GM12878 (cell line): ENCODE results near the gene SYNE4. TPM values are rescaled to one million over a fixed set of nuclear protein-coding genes. Genes with fewer than 3 reads are reported as not detected.

Source experiments
- ATAC-seq: fragments of 200-7000 bp; cut with Tn5 transposase; 3 replicates; pipeline ENCODE4 v1.9.1; 2020; ENCODE audit warnings: mild to moderate bottlenecking, moderate library complexity
- BruUV-seq: library from RNA; stranded (reverse); fragments of 400-500 nt; replicated peaks from 2 replicates; lab custom pipeline; 2021; lab: Mats Ljungman, UMichigan
- CTCF ChIA-PET: fragments of 300-600 bp; sonication (Branson Sonifier 250); formaldehyde crosslinking; extraction: SDS; loops from one replicate; lab custom pipeline; 2021; ENCODE audit warnings: inconsistent platforms; lab: Yijun Ruan, JAX
- POLR2A ChIA-PET: fragments of 350-600 bp; formaldehyde crosslinking; extraction: SDS; loops from one replicate; lab custom pipeline; 2021; ENCODE audit warnings: inconsistent platforms; lab: Charles Lee
- RAD21 ChIA-PET: fragments of 300-600 bp; sonication (Branson Sonifier 250); formaldehyde crosslinking; loops from one replicate; lab custom pipeline; 2023; ENCODE audit warnings: antibody characterized with exemption; ENCODE audit not compliant: unreplicated experiment; lab: Charles Lee
- SMC1A ChIA-PET: fragments of 300-600 bp; sonication (Branson Sonifier 250); formaldehyde crosslinking; loops from one replicate; lab custom pipeline; 2023; ENCODE audit not compliant: unreplicated experiment, uncharacterized antibody; lab: Charles Lee
- DNase-seq: peaks from one replicate; pipeline ENCODE4 v3.0.0-alpha.2; 2011; ENCODE audit warnings: low read depth, low spot score
- FAIRE-seq: peaks from 3 replicates; lab custom pipeline; 2011; peaks lifted over from hg19 to GRCh38; lab: Jason Lieb, UNC
- H2AFZ ChIP-seq: 2 replicates; pipeline ENCODE4 v1.6.0; 2011; ENCODE audit warnings: low read depth, low read length, control low read depth; ENCODE audit not compliant: control insufficient read depth
- H3K27ac ChIP-seq: 2 replicates; pipeline ENCODE4 v1.5.1; 2011; ENCODE audit warnings: control low read depth; ENCODE audit not compliant: control insufficient read depth, insufficient read depth
- H3K27me3 ChIP-seq, 2 experiments: replicated peaks in 1 of 2; 2 replicates each; pipeline versions ENCODE4 v1.6.0 to v1.6.1; 2011; ENCODE audit warnings: low read length in 1 of 2; ENCODE audit not compliant: control insufficient read depth in 2 of 2, insufficient read depth in 2 of 2
- H3K36me3 ChIP-seq, 2 experiments: 2 replicates each; pipeline ENCODE4 v1.5.1; 2011; ENCODE audit warnings: low read length in 1 of 2; ENCODE audit not compliant: control insufficient read depth in 2 of 2, insufficient read depth in 2 of 2
- H3K4me1 ChIP-seq: 2 replicates; pipeline ENCODE4 v1.6.1; 2011; ENCODE audit warnings: mild to moderate bottlenecking, low read length, moderate library complexity, mixed read lengths; ENCODE audit not compliant: control insufficient read depth, insufficient read depth
- H3K4me2 ChIP-seq: 2 replicates; pipeline ENCODE4 v1.6.0; 2011; ENCODE audit warnings: control low read depth; ENCODE audit not compliant: control insufficient read depth, insufficient read depth
- H3K4me3 ChIP-seq: fragments of 200-600 bp; sonication (generic); 2 replicates; pipeline ENCODE4 v1.5.1; 2016
- H3K79me2 ChIP-seq: 2 replicates; pipeline ENCODE4 v1.6.0; 2011; ENCODE audit warnings: low read length; ENCODE audit not compliant: control insufficient read depth, insufficient read depth
- H3K9ac ChIP-seq: 2 replicates; pipeline ENCODE4 v1.8.0; 2011; ENCODE audit warnings: low read length, control low read depth, mixed read lengths; ENCODE audit not compliant: control insufficient read depth, insufficient read depth
- H3K9me3 ChIP-seq: replicated peaks from 3 replicates; pipeline ENCODE4 v1.5.1; 2011; ENCODE audit warnings: mild to moderate bottlenecking, low read length; ENCODE audit not compliant: control insufficient read depth, insufficient read depth
- H4K20me1 ChIP-seq: 2 replicates; pipeline ENCODE4 v1.6.0; 2011; ENCODE audit not compliant: control insufficient read depth, insufficient read depth
- BHLHE40 ChIP-seq, 2 experiments: fragments of 450-650 bp in 1 of 2; IDR thresholded peaks; 2 replicates each; pipeline ENCODE4 v1.6.1; 2011 to 2017; ENCODE audit warnings: low read depth in 2 of 2, borderline replicate concordance in 1 of 2, improper control_type of control experiment in 1 of 2, low read length in 1 of 2, mild to moderate bottlenecking in 1 of 2
- CEBPB ChIP-seq, 2 experiments: fragments of 150-350 bp in 1 of 2; IDR thresholded peaks; 2 replicates each; pipeline ENCODE4 v1.6.1; 2012 to 2014; ENCODE audit warnings: low read depth in 2 of 2, low read length in 2 of 2, borderline replicate concordance in 1 of 2, inconsistent platforms in 1 of 2
- CHD2 ChIP-seq: IDR thresholded peaks from 2 replicates; pipeline ENCODE4 v1.6.1; 2011; ENCODE audit warnings: low read depth, low read length, improper control_type of control experiment, borderline replicate concordance
- CTCF ChIP-seq, 3 experiments: IDR thresholded peaks in 2 of 3; conservative IDR thresholded peaks in 1 of 3; 2 replicates each; pipeline ENCODE4 v1.5.1; 2011; ENCODE audit warnings: low read depth in 3 of 3, low read length in 3 of 3, mild to moderate bottlenecking in 3 of 3, control low read depth in 2 of 3, moderate library complexity in 2 of 3, inconsistent platforms in 1 of 3, mixed read lengths in 1 of 3; ENCODE audit not compliant: control insufficient read depth in 2 of 3, insufficient read depth in 1 of 3; ENCODE audit errors: extremely low read depth in 1 of 3
- EP300 ChIP-seq, 2 experiments: fragments of 150-350 bp in 1 of 2; IDR thresholded peaks; 2 replicates each; pipeline ENCODE4 v1.6.1; 2011 to 2012; ENCODE audit warnings: low read depth in 2 of 2, low read length in 2 of 2, borderline replicate concordance in 1 of 2, improper control_type of control experiment in 1 of 2, inconsistent platforms in 1 of 2; ENCODE audit not compliant: control insufficient read depth in 1 of 2
- NFYA ChIP-seq: IDR thresholded peaks from 2 replicates; pipeline ENCODE4 v1.6.1; 2011; ENCODE audit warnings: low read depth, mild to moderate bottlenecking, low read length, improper control_type of control experiment, borderline replicate concordance
- RAD51 ChIP-seq: fragments of 450-650 bp; IDR thresholded peaks from 2 replicates; pipeline ENCODE4 v1.6.1; 2016; ENCODE audit warnings: moderate library complexity, mild to moderate bottlenecking, inconsistent platforms
- RUNX3 ChIP-seq: IDR thresholded peaks from 2 replicates; pipeline ENCODE4 v1.6.1; 2012; ENCODE audit warnings: low read length, inconsistent platforms
- SIN3A ChIP-seq: IDR thresholded peaks from 2 replicates; pipeline ENCODE4 v1.6.1; 2012; ENCODE audit warnings: low read depth, low read length, improper control_type of control experiment
- SMAD1 ChIP-seq: fragments of 450-650 bp; IDR thresholded peaks from 2 replicates; pipeline ENCODE4 v1.6.1; 2018; ENCODE audit warnings: mild to moderate bottlenecking, low read depth; ENCODE audit not compliant: partially characterized antibody
- SREBF1 ChIP-seq: IDR thresholded peaks from 2 replicates; pipeline ENCODE4 v1.6.1; 2012; ENCODE audit warnings: mild to moderate bottlenecking, low read length
- ZBTB33 ChIP-seq: fragments of 450-650 bp; IDR thresholded peaks from 2 replicates; pipeline ENCODE4 v1.6.1; 2017; ENCODE audit warnings: mild to moderate bottlenecking
- WGBS: methylation state at CpG from one replicate; pipeline ENCODE4 v1.1.6; 2016; ENCODE audit warnings: low lambda C conversion rate; ENCODE audit not compliant: insufficient replicate concordance, insufficient coverage; ENCODE audit errors: missing lambda C conversion rate; 5-methylcytosine and 5-hydroxymethylcytosine counted together
- in situ Hi-C: fragments of 300-500 bp; cut with MboI; formaldehyde crosslinking; loops from 9 replicates; pipeline ENCODE4 v1.14.3; 2018; ENCODE audit warnings: mixed read lengths
- intact Hi-C: fragments of 100-400 bp; cut with micrococcal nuclease; formaldehyde crosslinking; loops from one replicate; pipeline ENCODE4 v1.14.2; 2022; ENCODE audit not compliant: unreplicated experiment
- polyA plus RNA-seq, 11 experiments: library from polyadenylated mRNA; depleted of rRNA in 4 of 11; unstranded in 6 of 11; stranded (reverse) in 5 of 11; fragments of >200 nt; fragmentation: Nextera tagmentation in 4 of 11; fragmentation: Illumina TruSeq in 1 of 11; extraction: Ambion mirVana in 4 of 11; extraction: Trizol in 1 of 11; gene quantifications; 1 replicate in 1 of 11; 2 replicates in 10 of 11; pipeline versions ENCODE4 v1.2.1 to v1.2.3, GENCODE V29; 2011 to 2016; ENCODE audit warnings: inconsistent platforms in 2 of 11, missing spikeins in 2 of 11, low read depth in 1 of 11
- total RNA-seq, 4 experiments: library from RNA; depleted of rRNA in 3 of 4; stranded (reverse); fragments of >200 nt in 3 of 4; fragmentation: Illumina TruSeq in 1 of 4; extraction: Trizol in 1 of 4; gene quantifications; 2 replicates each; pipeline versions ENCODE4 v1.2.1 to v1.2.3, GENCODE V29; 2013 to 2021

SYNE4 gene
- total and polyA plus RNA-seq, 10 of the 15 experiments (the other 5 are each of a cell fraction or from before 2014, with no cell fraction given) = 0.35 to 1.2 (median 0.71) TPM

GRCh38 chr19:36043952-36044351, 35.3 kb upstream of the SYNE4 start:
- POLR2A ChIA-PET = no interaction called here
- TF ChIP-seq RAD51 (no peak), NFYA (no peak), CHD2 (no peak), CEBPB (IDR thresholded peaks at IDR 0.05; ENCODE audit: borderline replicate concordance in 1 of 2, low read depth in 2 of 2, low read length in 2 of 2) (no peak), SIN3A (no peak), SREBF1 (no peak), BHLHE40 (IDR thresholded peaks at IDR 0.05; ENCODE audit: borderline replicate concordance in 1 of 2, low read depth in 2 of 2, low read length in 1 of 2) (no peak), CTCF (IDR thresholded peaks at IDR 0.05 in 2 of 3, conservative IDR thresholded peaks at IDR 0.05 in 1 of 3; ENCODE audit: control insufficient read depth in 2 of 3, extremely low read depth in 1 of 3, insufficient read depth in 1 of 3, low read depth in 3 of 3, low read length in 3 of 3) (no peak), ZBTB33 (no peak), SMAD1 (no peak), EP300 (IDR thresholded peaks at IDR 0.05; ENCODE audit: borderline replicate concordance in 1 of 2, control insufficient read depth in 1 of 2, low read depth in 2 of 2, low read length in 2 of 2) (no peak), RUNX3 (no peak)
- no peak overlapping the region for H3K27ac ChIP-seq
- H3K9me3 ChIP-seq = no peaks in the 10 kb centered on the region
- intact Hi-C loops (no loop called here), in situ Hi-C loops (no loop called here)
- WGBS = 100% methylated on average over 2 of the region's 2 CpGs
- no peaks in the 10 kb centered on the region for H3K79me2 ChIP-seq
- no TSS peak for BruUV-seq
- CTCF ChIA-PET = no interaction called here
- peaks cover 0 to 2% of the 10 kb centered on the region in 2 experiments; a peak in 2 of 4 replicates for H3K36me3 ChIP-seq
- ATAC-seq (no peak), FAIRE-seq (no peak), DNase-seq (no peak)
- H3K4me1 ChIP-seq = no peaks in the 10 kb centered on the region
- no peak overlapping the region for H3K9ac ChIP-seq
- no peak overlapping the region for H2AFZ ChIP-seq
- no peak overlapping the region for H3K4me2 ChIP-seq
- H4K20me1 ChIP-seq = no peaks in the 10 kb centered on the region
- SMC1A ChIA-PET = interaction anchor here (0.7 to 1.6 kb wide), 2 partner anchors 30 to 34 kb away, joined by 3 to 5 read pairs; partner anchors contain the start of gene ALKBH6
- H3K27me3 ChIP-seq = no peaks in the 10 kb centered on the region
- no peak overlapping the region for H3K4me3 ChIP-seq
- RAD21 ChIA-PET = no interaction called here
